Stimulated activated CD8-positive, alpha-beta memory T cell treated with anti-CD3 and anti-CD28 coated beads, Interleukin-2, amount 100 ng/mL, for 1 hour (primary cell): Measurements from ENCODE around the gene C12orf43.

ENCODE experiments used
- DNase-seq, 2 donors: peaks; one replicate each; pipeline ENCODE4 v3.0.0-alpha.2; 2020; ENCODE audit warnings: low read depth in 2 of 2

The C12orf43 gene

DNA sequence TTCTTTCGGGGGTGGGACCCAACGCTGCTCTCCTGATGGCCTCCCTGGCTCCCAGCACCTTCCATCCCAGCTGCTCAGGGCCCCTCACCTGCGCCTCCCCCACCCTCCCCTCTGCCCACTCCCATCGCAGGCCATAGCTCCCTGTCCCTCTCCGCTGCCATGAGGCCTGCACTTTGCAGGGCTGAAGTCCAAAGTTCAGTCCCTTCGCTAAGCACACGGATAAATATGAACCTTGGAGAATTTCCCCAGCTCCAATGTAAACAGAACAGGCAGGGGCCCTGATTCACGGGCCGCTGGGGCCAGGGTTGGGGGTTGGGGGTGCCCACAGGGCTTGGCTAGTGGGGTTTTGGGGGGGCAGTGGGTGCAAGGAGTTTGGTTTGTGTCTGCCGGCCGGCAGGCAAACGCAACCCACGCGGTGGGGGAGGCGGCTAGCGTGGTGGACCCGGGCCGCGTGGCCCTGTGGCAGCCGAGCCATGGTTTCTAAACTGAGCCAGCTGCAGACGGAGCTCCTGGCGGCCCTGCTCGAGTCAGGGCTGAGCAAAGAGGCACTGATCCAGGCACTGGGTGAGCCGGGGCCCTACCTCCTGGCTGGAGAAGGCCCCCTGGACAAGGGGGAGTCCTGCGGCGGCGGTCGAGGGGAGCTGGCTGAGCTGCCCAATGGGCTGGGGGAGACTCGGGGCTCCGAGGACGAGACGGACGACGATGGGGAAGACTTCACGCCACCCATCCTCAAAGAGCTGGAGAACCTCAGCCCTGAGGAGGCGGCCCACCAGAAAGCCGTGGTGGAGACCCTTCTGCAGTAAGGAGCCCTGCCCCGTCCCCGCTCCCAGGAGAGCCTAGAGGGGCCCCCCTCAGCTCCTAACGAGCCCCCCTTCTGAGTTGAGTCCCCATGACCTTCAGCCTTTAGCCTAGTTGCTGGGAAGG, 37.7 kb downstream of the C12orf43 start, which contains the start of gene HNF1A:
Gene HNF1A, plus strand, starts transcription at position 248 of the 924 bp plus-strand sequence. Its CDS starts 226 bp downstream, at position 474.
- no peak for DNase-seq

DNA sequence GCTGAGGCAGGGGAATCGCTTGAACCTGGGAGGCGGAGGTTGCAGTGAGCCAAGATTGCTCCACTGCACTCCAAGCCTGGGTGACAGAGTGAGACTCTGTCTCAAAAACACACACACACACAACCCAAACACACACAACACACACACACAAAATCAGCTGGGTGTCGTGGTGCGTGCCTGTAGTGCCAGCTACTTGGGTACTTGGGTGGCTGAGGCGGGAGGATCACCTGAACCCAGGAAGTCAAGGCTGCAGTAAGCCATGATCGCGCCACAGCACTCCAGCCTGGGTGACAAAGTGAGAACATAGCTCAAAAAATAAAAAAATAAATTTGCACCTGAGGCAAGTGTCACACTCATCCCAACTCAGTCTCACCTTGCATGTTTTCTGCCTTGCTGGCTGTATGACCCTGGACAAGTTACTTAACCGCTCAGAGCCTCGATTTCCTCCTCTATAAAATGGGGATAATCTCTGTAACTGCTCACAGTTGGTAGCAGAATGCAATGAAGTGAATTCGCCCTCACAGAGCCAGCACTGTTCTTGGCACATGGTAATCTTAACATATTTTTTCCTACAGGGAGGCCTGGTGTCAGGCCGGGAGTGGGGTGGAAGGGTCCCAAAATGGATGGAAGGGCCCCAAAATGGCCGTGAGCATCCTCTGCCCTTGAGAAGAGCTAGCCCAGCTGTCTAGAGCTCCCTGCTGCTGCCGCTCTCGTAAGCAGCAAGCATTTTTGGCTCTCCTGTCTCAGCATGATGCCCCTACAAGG, 38.6 kb downstream of the C12orf43 start:
- no peak for DNase-seq

DNA sequence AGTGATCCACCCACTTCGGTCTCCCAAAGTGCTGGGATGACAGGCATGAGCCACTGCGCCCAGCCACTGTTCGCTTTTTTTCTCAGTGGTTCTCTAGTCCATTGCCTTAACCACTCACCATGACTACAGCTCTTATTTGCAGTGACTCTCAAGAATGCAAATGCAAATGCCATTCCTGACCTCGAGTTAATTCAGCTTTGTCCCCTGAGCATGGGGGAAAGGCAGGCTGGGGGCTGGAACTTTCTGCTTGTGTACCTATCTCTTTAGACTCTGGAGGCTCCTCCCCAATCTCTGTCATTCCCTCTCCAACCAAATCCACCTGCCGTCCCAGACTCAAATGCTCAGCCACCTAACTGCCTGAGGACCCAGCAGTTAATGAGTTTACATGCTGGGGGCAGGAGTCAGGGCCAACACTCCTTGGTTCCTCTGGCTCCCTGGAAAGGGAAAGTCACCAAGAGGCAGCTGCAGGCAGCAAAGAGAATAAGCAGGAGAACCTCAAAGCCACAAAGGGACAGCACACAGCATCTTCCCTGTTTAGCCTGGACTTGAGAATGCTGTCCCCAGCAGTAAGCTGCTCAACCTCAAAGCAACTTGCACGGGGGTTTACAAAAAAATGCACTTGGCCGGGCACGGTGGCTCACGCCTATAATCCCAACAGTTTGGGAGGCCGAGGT, 43.3 kb downstream of the C12orf43 start:
- DNase-seq, result no peak

DNA sequence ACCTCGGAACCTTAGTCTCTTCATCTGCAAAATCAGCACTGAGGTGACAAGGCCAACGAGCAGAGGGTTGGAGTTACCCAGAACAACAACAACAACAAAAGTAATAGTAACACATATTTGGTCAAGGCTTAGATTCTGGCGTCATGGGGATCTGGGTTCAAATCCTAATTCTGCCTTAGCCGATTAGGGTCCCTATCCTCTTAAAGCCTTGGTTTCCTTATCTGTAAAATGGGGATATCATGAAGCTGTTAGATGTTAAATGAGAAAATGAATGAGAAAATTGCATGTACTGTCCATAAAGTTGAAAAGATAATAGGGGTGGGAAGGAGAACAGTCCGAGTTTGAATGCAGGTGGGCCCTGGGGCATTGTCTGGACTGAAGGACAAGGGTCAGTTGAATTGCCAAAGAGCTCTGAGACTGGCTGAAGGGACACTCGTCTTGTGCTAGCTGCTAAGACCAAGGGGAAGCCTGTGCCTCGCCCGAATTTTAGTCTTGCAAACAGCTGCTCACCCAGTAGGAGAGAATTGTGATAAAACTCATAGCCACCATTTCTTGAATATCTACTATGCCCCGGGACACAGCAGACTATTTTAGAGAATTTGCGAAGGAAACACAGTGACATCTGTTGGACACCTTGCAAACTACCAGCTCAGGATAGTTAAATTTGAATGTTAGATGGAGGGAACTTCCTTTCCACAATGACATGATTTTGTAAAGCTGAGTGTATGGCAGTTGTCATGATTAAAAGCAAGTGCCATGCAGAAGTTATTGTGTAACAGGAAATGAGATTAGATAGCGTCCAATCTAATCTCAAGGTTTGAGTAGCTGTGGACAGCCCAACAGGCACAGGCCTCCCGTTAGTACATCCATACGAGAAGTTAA, 44.7 kb downstream of the C12orf43 start:
- DNase-seq, result no peak

DNA sequence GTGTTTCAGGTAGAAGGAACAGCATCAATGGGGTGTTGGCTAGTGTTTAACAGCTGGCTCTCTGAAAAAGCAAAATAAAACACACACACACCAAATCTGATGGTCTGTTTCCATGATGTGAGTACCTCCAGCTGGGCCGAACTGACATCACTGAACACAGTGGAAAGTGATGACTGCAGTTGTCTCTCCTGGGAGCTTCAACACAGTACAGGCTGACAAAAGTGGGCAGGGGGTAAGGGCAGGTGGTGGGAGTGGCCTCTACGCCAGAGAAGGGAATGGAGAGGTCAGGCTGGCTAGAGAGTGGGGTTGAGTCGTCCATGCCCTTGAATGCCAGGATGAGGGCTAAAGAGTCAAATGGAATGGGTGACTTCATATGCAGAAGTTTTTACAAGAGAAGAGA, 46.0 kb downstream of the C12orf43 start:
- no peak for DNase-seq

DNA sequence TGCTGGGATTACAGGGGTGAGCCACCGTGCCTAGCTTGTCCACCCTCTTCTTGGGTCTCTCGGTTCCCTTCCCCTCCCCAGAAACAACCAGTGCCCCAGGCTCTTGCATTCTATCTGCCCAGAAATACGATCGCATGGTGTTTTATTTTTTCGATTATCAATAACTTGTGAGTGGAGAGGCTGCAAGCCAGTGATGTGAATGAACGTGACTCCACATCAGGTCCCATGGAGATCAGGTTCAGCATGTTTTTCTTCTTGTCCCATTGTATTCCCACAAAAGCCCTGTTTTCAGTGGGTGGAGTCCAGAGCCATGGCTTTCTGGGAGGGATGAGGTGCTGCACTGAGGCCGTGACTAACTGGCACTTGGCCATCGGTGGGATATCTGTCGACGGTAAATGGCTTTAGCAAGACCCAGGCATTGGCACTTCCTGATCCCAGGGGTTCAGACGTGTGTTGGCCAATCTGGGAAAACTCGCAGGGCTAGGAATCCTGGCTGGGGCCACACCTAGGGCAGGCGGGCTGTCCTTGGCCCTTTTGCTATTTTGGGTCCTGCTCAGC, 50.7 kb downstream of the C12orf43 start:
- no peak for DNase-seq

DNA sequence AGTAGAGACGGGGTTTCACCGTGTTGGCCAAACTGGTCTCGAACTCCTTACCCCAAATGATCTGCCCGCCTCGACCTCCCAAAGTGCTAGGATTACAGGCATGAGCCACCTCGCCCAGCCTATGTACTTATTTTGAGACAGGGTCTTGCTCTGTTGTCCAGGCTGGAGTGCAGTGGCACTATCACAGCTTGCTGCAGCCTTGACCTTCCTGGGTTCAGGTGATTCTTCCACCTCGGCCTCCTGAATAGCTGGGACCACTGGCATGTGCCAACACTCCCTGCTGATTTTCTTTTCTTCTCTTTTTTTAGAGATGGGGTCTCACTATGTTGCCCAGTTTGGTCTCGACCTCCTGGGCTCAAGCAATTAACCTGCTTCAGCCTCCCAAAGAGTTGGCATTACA, 52.0 kb downstream of the C12orf43 start:
- DNase-seq, result no peak

DNA sequence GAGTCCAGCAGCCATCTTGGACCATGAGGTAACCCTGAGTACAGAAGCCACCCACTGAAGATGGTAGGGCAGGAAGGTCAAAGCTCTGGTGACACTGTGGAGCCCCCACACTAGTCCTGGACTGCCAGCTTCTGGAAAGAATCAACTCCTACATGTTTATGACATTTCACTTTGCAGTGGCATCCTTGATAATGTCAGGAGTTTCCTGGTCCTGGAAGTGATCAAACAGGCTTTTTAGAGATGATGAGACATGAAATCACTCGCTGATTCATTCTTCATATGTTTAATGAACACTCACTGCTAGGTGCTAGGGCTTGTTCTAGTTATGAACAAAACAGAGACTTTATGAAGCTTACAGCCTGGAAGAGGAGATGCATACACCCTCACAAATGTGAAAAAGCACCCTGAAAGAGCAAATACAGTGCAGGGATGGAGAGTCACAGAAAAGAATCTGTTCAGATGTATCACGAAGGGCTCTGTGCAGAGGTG, 53.7 kb downstream of the C12orf43 start:
- no peak for DNase-seq

DNA sequence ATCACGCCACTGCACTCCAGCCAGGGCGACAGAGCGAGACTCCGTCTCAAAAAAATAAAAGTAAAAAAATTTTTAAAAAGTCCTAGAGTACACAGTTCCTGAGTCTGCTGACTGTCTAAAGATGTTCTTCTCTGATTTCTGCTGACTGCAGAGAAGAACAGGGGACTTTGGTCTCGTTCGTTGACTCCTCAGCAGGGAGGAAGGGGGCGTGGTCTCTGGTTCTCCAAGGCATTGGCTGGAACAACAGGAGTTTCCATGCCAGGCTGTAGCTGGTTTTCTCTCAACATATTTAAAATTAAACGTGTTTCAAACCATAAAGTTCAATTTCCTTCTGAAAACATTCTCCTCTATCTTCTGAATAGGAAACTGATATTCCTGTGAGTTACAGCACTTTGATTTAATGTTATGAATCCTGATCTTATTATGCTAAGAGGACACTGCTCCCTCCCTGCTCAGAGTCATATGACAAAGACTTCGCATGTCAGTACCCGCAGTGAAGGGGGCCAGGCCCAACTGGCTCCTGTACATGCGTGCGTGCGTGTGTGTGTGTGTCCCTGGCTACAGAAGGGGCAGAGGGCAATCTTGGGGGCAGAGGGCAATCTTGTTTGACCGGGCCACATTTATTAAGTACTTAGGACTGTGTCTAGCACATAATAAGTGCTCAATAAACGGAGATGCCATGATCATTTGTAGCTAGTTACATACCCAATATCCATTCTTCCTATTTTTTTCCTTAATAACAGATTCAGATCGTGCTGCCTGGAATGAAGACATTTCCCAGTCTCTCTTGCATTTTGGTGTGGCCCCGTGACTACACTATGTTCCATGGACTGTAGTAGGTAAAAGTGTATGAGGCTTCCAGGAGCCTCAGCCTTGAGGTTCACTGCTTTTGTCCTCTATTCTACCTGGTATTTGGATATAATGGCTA, 54.4 kb downstream of the C12orf43 start:
- DNase-seq, result no peak

DNA sequence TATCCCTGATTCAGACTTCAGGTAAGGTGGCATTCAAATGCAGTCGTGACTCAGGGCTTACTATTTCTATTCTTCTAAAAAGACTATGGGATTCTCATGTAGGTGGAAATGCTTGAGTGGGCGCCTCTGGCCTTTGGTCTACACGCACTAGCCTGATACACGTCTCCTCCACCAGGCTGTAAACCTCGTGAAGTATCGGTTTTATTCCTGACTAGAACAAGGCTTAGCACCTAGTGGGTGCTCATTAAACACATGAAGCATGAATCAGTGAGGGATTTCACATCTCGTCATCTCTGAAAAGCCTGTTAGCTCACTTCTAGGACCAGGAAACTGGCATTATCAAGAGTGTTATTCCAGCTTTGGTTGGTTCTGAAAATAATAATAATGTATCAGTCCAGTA, 55.6 kb downstream of the C12orf43 start:
- DNase-seq, result no peak

DNA sequence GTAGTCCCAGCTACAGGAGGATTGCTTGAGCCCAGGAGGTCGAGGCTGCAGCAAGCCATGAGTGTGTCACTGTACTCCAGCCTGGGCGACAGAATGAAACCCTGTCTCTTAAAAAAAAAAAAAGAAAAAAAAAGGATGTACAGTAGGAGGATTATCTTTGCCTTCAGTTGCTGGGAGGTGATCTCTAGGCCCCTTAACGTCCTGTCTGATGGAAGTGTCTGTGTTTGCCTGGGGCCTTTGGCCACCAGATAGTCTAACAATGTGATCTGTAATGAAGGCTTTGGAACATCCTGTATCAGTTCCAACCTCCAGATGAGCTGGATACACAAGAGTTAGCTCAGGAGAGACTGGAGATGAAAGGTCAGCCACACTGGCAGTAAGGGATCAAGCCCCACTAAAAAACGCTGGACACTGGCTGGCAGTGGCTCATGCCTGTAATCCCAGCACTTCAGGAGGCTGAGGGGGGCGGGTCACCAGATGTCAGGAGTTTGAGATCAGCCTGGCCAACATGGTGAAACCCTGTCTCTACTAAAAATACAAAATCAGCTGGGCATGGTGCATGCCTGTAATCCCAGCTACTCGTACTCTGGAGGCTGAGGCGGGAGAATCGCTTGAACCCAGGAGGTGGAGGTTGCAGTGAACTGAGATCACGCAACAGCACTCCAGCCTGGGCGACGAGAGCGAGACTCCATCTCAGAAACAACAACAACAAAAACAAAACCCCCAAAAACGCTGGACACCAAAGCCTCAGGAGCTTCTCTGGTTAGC, 57.0 kb downstream of the C12orf43 start:
- no peak for DNase-seq

DNA sequence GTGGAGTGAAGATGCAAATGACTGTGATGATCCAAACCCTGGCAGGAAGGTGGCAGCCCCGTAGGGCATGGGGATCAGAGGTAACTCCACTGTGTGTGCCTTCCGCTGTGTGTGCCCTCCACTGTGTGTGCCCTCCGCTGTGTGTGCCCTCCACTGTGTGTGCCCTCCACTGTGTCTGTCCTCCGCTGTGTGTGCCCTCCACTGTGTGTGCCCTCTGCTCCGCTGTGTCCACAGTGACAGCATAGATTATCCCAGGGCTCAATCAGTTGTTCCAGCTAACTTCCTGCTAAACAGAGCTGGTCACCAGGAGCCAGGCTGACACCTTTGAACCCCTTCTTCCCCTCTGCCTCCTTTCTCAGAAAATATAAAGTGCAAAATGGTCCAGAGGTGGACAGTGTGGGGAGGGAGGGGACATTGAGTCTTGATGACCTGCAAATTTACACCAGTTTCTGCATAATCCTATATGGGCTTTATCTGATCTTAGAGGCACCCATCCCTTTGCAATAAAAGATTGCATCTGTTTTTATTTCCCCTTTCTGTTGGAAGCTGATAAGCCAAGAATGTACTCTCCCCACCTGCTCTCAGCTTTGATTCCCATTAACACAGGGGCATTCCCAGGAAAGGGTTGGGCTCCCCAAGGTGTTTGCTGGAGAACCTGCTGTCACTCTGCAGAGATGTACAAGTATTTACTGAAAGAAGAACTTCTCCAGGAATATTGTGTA, 59.5 kb downstream of the C12orf43 start:
- no peak for DNase-seq

DNA sequence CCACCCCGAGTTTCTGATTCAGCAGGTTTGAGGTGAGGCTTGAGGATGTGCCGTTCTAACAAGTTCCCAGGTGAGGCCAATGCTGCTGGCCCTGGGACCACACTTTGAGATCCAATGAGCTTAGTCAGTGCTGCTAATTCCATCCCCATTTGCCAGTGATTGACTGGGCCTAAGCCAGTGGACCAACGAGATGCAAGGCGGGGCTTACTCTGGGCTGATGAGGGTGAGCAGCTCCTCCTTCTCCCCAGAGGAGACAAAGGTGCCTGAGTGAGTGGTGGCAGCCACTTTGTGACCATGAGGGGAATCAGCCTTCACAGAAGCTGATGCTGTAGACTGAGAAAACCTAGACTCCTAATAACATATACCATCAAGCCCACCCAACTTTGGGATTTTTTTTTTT, 61.1 kb downstream of the C12orf43 start:
- no peak for DNase-seq

DNA sequence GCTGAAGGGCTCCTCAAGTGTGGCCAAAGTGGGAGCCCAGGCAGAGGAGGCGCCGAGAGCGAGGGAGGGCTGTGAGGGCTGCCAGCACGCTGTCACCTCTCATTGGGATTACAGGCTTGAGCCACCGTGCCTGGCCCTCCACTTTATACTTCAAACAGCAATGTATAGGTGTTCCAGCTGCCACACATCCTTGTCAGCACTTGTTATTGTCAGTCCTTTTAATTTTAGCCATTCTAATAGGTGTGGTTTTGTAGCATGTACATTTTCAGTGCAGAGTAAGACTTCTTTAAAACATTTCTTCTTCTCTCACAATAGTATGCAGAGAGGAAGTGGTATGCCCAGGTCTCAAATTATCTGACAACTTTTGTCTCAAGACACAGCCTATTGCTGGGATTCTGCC, 65.5 kb downstream of the C12orf43 start:
- no peak for DNase-seq
